HepG2 (cell line): Measurements from ENCODE around the gene ACTL7B. TPM values are rescaled to one million over a fixed set of nuclear protein-coding genes. Genes with fewer than 3 reads are reported as not detected.

ENCODE experiments used
- ASH2L ChIP-seq: fragments of 300-600, 200-600 bp; sonication (generic); IDR thresholded peaks from 2 replicates; pipeline ENCODE4 v1.7.0; 2017; ENCODE audit warnings: low read depth, mild to moderate bottlenecking, moderate library complexity, mixed read lengths, low read length; ENCODE audit not compliant: insufficient read length
- E2F5 ChIP-seq: sonication (generic); formaldehyde crosslinking; conservative IDR thresholded peaks from 2 replicates; pipeline ENCODE4 v1.4.0; 2020; ENCODE audit warnings: missing genetic modification reagents
- FOXK2 ChIP-seq: fragments of 450-650 bp; IDR thresholded peaks from 2 replicates; pipeline ENCODE4 v1.6.1; 2016
- FOXO1 ChIP-seq: sonication (generic); formaldehyde crosslinking; IDR thresholded peaks from 2 replicates; pipeline ENCODE4 v1.4.0; 2020; ENCODE audit warnings: missing genetic modification reagents
- HIC2 ChIP-seq: sonication (generic); formaldehyde crosslinking; IDR thresholded peaks from 2 replicates; pipeline ENCODE4 v1.9.0; 2022; ENCODE audit warnings: low read depth, missing genetic modification reagents
- IRX3 ChIP-seq: sonication (generic); formaldehyde crosslinking; IDR thresholded peaks from 2 replicates; pipeline ENCODE4 v1.8.1; 2023; ENCODE audit warnings: mild to moderate bottlenecking, low read depth, missing genetic modification reagents, borderline replicate concordance
- NFYC ChIP-seq: IDR thresholded peaks from 2 replicates; pipeline ENCODE4 v1.6.1; 2016; ENCODE audit warnings: missing genetic modification reagents, missing compliant biosample characterization
- RERE ChIP-seq: IDR thresholded peaks from 2 replicates; pipeline ENCODE4 v1.6.1; 2016; ENCODE audit warnings: low read depth, missing genetic modification reagents, missing compliant biosample characterization
- RFX5 ChIP-seq: IDR thresholded peaks from 2 replicates; pipeline ENCODE4 v1.6.1; 2011; ENCODE audit warnings: low read depth, low read length, improper control_type of control experiment
- THAP9 ChIP-seq: sonication (generic); formaldehyde crosslinking; IDR thresholded peaks from 2 replicates; pipeline ENCODE4; 2020; ENCODE audit warnings: missing genetic modification reagents, mild to moderate bottlenecking, borderline replicate concordance
- XRCC5 ChIP-seq: fragments of 200-400 bp; formaldehyde crosslinking; optimal IDR thresholded peaks from 2 replicates; pipeline ENCODE3; 2017; ENCODE audit warnings: mild to moderate bottlenecking, low read length
- YEATS2 ChIP-seq: sonication (generic); formaldehyde crosslinking; IDR thresholded peaks from 2 replicates; pipeline ENCODE4 v1.4.0; 2020; ENCODE audit warnings: missing genetic modification reagents, borderline replicate concordance
- ZBTB3 ChIP-seq: sonication (generic); formaldehyde crosslinking; IDR thresholded peaks from 2 replicates; pipeline ENCODE4 v1.4.0; 2020; ENCODE audit warnings: low read depth, mild to moderate bottlenecking, moderate library complexity, missing genetic modification reagents, borderline replicate concordance
- ZBTB43 ChIP-seq: sonication (generic); formaldehyde crosslinking; conservative IDR thresholded peaks from 2 replicates; pipeline ENCODE4 v1.4.0; 2020; ENCODE audit warnings: missing genetic modification reagents
- ZNF367 ChIP-seq: sonication (generic); formaldehyde crosslinking; IDR thresholded peaks from 2 replicates; pipeline ENCODE4 v1.4.0; 2020; ENCODE audit warnings: missing genetic modification reagents, borderline replicate concordance
- ZNF557 ChIP-seq: sonication (generic); formaldehyde crosslinking; IDR thresholded peaks from 2 replicates; pipeline ENCODE4 v1.4.0; 2020; ENCODE audit warnings: missing genetic modification reagents
- ZNF558 ChIP-seq: sonication (generic); formaldehyde crosslinking; IDR thresholded peaks from 2 replicates; pipeline ENCODE4 v1.9.0; 2022; ENCODE audit warnings: mild to moderate bottlenecking, missing genetic modification reagents, borderline replicate concordance
- polyA plus RNA-seq, 8 experiments: library from polyadenylated mRNA; depleted of rRNA in 3 of 8; stranded (reverse) in 7 of 8; unstranded in 1 of 8; fragments of >200 nt; fragmentation: Illumina TruSeq in 4 of 8; extraction: Trizol in 4 of 8; gene quantifications; 2 replicates each; pipeline versions ENCODE4 v1.2.1 to v1.2.3, GENCODE V29; 2011 to 2016; ENCODE audit warnings: low read depth in 4 of 8, missing spikeins in 1 of 8, mixed read lengths in 1 of 8; ENCODE audit not compliant: insufficient read depth in 1 of 8
- total RNA-seq, 5 experiments: library from RNA; depleted of rRNA; stranded (reverse); fragments of >200 nt; fragmentation: Illumina TruSeq; extraction: Trizol; gene quantifications; 2 replicates each; pipeline ENCODE4 v1.2.3, GENCODE V29; 2016; ENCODE audit warnings: low read depth in 1 of 5

ACTL7B gene
- total and polyA plus RNA-seq, 2 of the 13 experiments (the other 11 are each of a cell fraction or from before 2014, with no cell fraction given): 0.07 to 0.11 TPM

- TF ChIP-seq ZBTB43 (no peak), HIC2 (no peak), ASH2L (no peak), FOXO1 (no peak), FOXK2 (no peak), IRX3 (CRISPR knock-in tag) (0 out of 2 replicates have a peak, but pooled peaks have one; percentile 15), THAP9 (CRISPR knock-in tag) (no peak), E2F5 (no peak), YEATS2 (CRISPR knock-in tag) (no peak), RERE (no peak), XRCC5 (peak; percentile 17), ZNF367 (CRISPR knock-in tag) (no peak), ZNF557 (CRISPR knock-in tag) (no peak), RFX5 (no peak), NFYC (CRISPR knock-in tag) (no peak), ZBTB3 (CRISPR knock-in tag) (no peak), ZNF558 (CRISPR knock-in tag) (no peak)
Observed at GRCh38 chr9:108866001-108866420, 10.2 kb upstream of the ACTL7B start (continued).
